Upper lobe of right lung (tissue), 1 donor: ENCODE results near the gene ART5. TPM values are rescaled to one million over a fixed set of nuclear protein-coding genes. Genes with fewer than 3 reads are reported as not detected.

ENCODE experiments used
- ATAC-seq: fragments of 200-7000 bp; cut with Tn5 transposase; one replicate; pipeline ENCODE4 v1.9.1; 2020; ENCODE audit warnings: mild to moderate bottlenecking, moderate library complexity
- DNase-seq: peaks from one replicate; pipeline ENCODE4 v3.0.0-alpha.2; 2020
- H3K27ac ChIP-seq: fragments of 200-600 bp; one replicate; pipeline ENCODE4 v1.8.0; 2022
- H3K27me3 ChIP-seq: fragments of 200-600 bp; one replicate; pipeline ENCODE4 v1.8.0; 2022; ENCODE audit warnings: mild to moderate bottlenecking
- H3K36me3 ChIP-seq: fragments of 200-600 bp; one replicate; pipeline ENCODE4 v1.8.0; 2022
- H3K4me1 ChIP-seq: fragments of 200-600 bp; one replicate; pipeline ENCODE4 v1.8.0; 2022
- H3K4me3 ChIP-seq: fragments of 200-600 bp; one replicate; pipeline ENCODE4 v1.8.0; 2022; ENCODE audit warnings: mild to moderate bottlenecking
- H3K9me3 ChIP-seq: fragments of 200-600 bp; one replicate; pipeline ENCODE4 v1.8.0; 2022
- CTCF ChIP-seq: fragments of 200-600 bp; IDR thresholded peaks from one replicate; pipeline ENCODE4 v1.8.0; 2022; ENCODE audit warnings: antibody characterized with exemption
- intact Hi-C: fragments of 100-400 bp; cut with DNase I; formaldehyde crosslinking; loops from one replicate; pipeline ENCODE4 v1.11.0; 2022
- total RNA-seq: library from RNA; stranded (reverse); fragmentation: NEBNext Ultra II Directional; extraction: Animal tissue kit (Norgen Biotek cat#: 25700); gene quantifications from one replicate; pipeline ENCODE4 v1.2.1, GENCODE V29; 2021
- donor health status: DM: no; HTN: yes; CAD: no; lungs with severe emphysema.

The ART5 gene
- total RNA-seq, 1 donor from 2014 or later: 1.2 TPM

GRCh38 chr11:3623767-3624458 is 17.9 kb downstream of the ART5 start:
- DNase-seq: peak; percentile 22
- intact Hi-C loops: no loop called here

GRCh38 chr11:3623121-3623520 is 18.7 kb downstream of the ART5 start:
- ATAC-seq: peak; percentile 34
- Histone ChIP-seq H3K9me3 (no peaks in the 10 kb centered on the region), H3K36me3 (no peaks in the 10 kb centered on the region), H3K27me3 (no peaks in the 10 kb centered on the region), H3K27ac (no peak overlapping the region), H3K4me1 (no peaks in the 10 kb centered on the region), H3K4me3 (no peak overlapping the region)
- intact Hi-C loops: no loop called here
- TF ChIP-seq CTCF: no peak
- peak; percentile 21 for DNase-seq

More at GRCh38 chr11:3623767-3624458, 17.9 kb downstream of the ART5 start:
- Histone ChIP-seq H3K27ac (no peak overlapping the region), H3K9me3 (no peaks in the 10 kb centered on the region), H3K4me3 (no peak overlapping the region), H3K36me3 (no peaks in the 10 kb centered on the region), H3K27me3 (no peaks in the 10 kb centered on the region), H3K4me1 (no peaks in the 10 kb centered on the region)
- ATAC-seq: no peak
- TF ChIP-seq CTCF: no peak

DNA sequence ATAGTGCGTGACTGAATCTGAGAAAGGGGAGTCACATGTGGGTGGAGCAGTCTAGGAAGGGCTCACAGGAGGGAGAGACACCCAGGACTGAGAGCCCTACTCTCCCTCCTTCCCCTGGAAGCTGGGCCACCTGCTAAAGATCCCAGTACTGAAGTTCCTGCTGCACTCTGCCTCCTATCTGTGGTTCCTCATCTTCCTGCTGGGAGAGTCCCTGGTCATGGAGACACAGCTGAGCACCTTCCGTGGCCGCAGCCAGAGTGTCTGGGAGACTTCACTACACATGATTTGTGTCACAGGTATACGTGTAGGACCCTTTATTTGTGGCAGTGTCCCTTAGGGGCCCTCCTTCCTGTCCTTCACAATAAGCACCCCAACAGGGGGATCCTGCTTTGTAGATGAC is 19.3 kb downstream of the ART5 start:
- DNase-seq (peak; percentile 30), ATAC-seq (no peak)
- no peak overlapping the region for H3K27ac ChIP-seq
- TF ChIP-seq CTCF: no peak
- no peaks in the 10 kb centered on the region for H3K9me3 ChIP-seq
- H3K4me3 ChIP-seq: no peak overlapping the region
- intact Hi-C loops: no loop called here
- H3K27me3 ChIP-seq: no peaks in the 10 kb centered on the region
- H3K4me1 ChIP-seq: no peaks in the 10 kb centered on the region
- no peaks in the 10 kb centered on the region for H3K36me3 ChIP-seq

DNA sequence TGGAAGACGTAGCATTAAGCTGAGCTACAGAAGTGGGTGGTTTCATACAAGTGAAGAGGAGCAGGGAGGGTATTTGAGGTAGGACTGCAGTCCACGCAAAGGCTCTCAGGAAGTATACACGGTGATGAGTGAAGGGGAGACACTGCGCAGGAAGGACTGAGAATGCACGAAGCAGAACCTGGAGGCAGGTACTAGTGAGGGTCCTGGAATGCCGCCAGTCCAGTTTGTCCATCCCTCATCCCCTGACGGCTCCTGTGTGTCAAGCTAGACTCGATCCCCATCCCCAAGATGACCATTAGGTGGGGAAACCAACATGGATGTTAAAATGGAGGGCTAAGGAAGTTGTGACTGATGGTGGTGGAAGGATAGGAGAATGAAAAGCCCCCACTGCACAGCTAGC is 23.8 kb downstream of the ART5 start:
- Histone ChIP-seq H3K36me3 (no peaks in the 10 kb centered on the region), H3K27ac (no peak overlapping the region), H3K4me3 (no peak overlapping the region), H3K9me3 (no peaks in the 10 kb centered on the region), H3K4me1 (peaks cover 10% of the 10 kb centered on the region), H3K27me3 (no peaks in the 10 kb centered on the region)
- no peak for TF ChIP-seq CTCF
- ATAC-seq (no peak), DNase-seq (no peak)
- intact Hi-C loops: no loop called here

DNA sequence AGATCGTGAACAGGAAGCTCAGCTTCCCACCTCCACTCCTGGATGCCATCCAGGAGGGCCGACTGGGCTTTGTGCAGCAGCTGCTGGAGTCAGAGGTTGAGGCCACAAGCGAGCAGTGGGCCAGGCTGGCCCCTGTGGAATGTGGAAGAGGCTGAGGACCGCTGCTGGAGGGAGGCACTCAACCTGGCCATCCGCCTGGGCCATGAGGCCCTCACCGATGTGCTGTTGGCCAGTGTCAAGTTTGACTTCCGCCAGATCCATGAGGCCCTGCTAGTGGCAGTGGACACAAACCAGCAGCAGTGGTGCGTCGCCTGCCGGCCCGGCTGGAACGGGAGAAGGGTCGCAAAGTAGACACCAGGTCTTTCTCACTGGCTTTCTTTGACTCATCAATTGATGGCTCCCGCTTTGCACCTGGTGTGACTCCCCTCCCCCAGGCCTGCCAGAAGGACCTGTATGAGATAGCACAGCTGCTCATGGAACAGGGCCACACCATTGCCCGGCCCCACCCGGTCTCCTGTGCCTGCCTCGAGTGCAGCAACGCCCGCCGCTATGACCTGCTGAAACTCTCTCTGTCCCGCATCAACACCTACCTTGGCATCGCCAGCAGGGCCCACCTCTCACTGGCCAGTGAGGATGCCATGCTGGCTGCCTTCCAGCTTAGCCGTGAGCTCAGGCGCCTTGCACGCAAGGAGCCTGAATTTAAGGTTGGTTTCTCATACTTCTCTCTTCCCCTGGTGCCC is 24.9 kb downstream of the ART5 start:
- no peak for TF ChIP-seq CTCF
- no peak for ATAC-seq

More for the DNA sequence above, 24.9 kb downstream of the ART5 start:
- Histone ChIP-seq H3K4me1 (peaks cover 10% of the 10 kb centered on the region), H3K4me3 (no peak overlapping the region), H3K9me3 (no peaks in the 10 kb centered on the region), H3K36me3 (no peaks in the 10 kb centered on the region), H3K27me3 (no peaks in the 10 kb centered on the region), H3K27ac (no peak overlapping the region)
- DNase-seq: peak; percentile 61
- intact Hi-C loops: no loop called here
